ENCODE results near the gene TMEM190.

GRCh38 chr19:55387736-55388497 lies 11.3 kb downstream of the TMEM190 start:
- TF ChIP-seq CTCF (IDR thresholded peaks at IDR 0.05; ENCODE audit: insufficient read depth, low read depth, low read length): no peak
- TF ChIP-seq EZH2 (IDR thresholded peaks at IDR 0.05; ENCODE audit: insufficient read depth, low read length): no peak

All from astrocyte (in vitro differentiated cells and primary cell).